Measurements from ENCODE around the gene SF3A1. TPM values are rescaled to one million over a fixed set of nuclear protein-coding genes. Genes with fewer than 3 reads are reported as not detected.

Gene SF3A1
- total RNA-seq, 1 donor, result 94.3 TPM

GRCh38 chr22:30326255-30326705 is 30.4 kb downstream of the SF3A1 start:
- peak overlapping the region; percentile 70 for H3K4me3 ChIP-seq (ENCODE audit: low read length)
- H3K27me3 ChIP-seq (ENCODE audit: insufficient read depth, low read length), result no peaks in the 10 kb centered on the region
- H3K9me3 ChIP-seq (ENCODE audit: low read depth, low read length), result no peaks in the 10 kb centered on the region
- H3K4me1 ChIP-seq (ENCODE audit: insufficient read depth, low read length), result peaks cover 57% of the 10 kb centered on the region

DNA sequence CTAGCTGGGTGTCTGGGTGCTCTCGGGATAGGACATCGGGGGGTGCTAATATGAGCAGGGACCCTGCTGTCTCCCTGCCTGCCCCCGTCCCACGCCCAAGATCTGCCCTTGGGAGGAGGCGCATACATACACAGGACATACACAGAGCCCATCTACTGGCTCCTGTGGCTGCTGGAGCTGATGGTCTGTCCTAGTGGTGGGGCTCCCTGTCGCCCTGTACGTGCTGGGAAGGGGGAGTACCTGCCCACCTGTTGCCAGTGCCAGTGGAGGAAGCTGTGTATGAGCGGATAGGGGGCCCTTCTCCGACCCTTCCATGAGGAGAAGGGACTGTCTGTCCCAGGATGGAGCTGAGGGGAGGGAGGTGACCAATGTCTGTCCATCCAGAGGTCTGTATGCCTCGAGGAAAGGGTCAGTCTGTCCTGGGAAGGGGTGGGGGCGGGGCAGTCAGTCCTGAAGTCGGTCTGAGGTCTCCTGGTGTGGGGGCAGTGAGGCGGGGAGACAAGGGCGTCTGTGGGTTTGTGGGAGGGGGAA is 30.9 kb downstream of the SF3A1 start:
- Histone ChIP-seq H3K4me1 (ENCODE audit: insufficient read depth, low read length) (peaks cover 62% of the 10 kb centered on the region), H3K27me3 (ENCODE audit: insufficient read depth, low read length) (no peaks in the 10 kb centered on the region), H3K9me3 (ENCODE audit: low read depth, low read length) (no peaks in the 10 kb centered on the region), H3K4me3 (ENCODE audit: low read length) (peak overlapping the region; percentile 70)

DNA sequence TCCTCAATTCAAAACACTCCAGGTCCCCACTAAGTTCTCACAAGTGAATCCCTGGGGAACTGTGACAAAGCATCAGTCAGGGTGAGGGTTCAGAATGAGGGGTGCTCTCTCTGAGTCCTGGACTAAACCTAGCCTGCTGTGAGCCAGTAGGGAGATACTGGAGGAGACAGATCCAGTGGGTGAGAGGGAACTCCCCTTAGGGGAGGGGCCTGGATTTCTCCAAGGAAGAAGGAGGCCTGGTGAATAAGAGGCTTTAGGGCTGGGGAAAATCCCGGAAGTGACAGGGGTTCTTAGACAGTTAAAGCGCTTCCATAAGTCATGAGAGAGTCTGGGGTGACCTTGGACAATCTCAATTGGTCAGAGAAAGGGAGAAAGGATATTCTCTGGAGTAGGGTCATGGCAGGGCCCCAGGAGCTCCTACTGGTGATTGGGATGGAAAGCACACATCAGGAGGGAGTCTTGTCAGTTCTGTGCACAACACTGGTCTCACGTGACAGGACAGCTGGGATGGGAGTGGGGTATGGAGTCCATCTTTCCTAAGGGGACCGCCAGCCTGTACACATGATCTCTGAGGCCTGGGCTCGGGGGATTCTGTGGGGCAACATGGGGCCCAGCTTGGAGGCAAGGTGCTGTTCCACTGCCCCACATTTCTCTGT is 31.5 kb downstream of the SF3A1 start:
- H3K4me1 ChIP-seq (ENCODE audit: insufficient read depth, low read length), result peaks cover 68% of the 10 kb centered on the region
- H3K9me3 ChIP-seq (ENCODE audit: low read depth, low read length), result no peaks in the 10 kb centered on the region
- H3K27me3 ChIP-seq (ENCODE audit: insufficient read depth, low read length), result no peaks in the 10 kb centered on the region
- H3K4me3 ChIP-seq (ENCODE audit: low read length), result peak overlapping the region; percentile 70

GRCh38 chr22:30324014-30324730 is 32.5 kb downstream of the SF3A1 start:
- H3K4me3 ChIP-seq (ENCODE audit: low read length), result peak overlapping the region; percentile 70
- no peaks in the 10 kb centered on the region for H3K9me3 ChIP-seq (ENCODE audit: low read depth, low read length)
- H3K27me3 ChIP-seq (ENCODE audit: insufficient read depth, low read length), result no peaks in the 10 kb centered on the region
- H3K4me1 ChIP-seq (ENCODE audit: insufficient read depth, low read length), result peaks cover 78% of the 10 kb centered on the region

DNA sequence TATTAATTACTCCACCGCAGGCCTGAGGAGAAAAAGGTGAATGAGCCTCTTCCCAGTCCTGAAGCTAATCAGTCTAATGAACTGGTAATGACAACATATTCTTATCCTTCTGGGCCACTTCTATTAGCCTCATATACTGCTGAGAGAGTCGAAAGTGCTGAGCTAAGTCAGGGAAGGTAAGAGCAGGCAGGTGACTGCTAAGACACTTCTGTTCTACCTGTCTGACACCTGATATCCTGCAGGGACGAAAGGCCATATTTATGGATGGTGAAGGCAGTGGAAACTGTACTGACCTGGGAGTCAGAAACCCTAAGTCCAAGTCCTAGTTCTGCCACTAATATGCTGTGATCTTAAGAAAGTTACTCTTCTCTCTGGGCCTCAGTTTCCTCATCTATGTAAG is 33.4 kb downstream of the SF3A1 start:
- Histone ChIP-seq H3K9me3 (ENCODE audit: low read depth, low read length) (no peaks in the 10 kb centered on the region), H3K4me1 (ENCODE audit: insufficient read depth, low read length) (peaks cover 87% of the 10 kb centered on the region), H3K4me3 (ENCODE audit: low read length) (no peak overlapping the region), H3K27me3 (ENCODE audit: insufficient read depth, low read length) (no peaks in the 10 kb centered on the region)

GRCh38 chr22:30321461-30321860 is 35.2 kb downstream of the SF3A1 start:
- peaks cover 96% of the 10 kb centered on the region for H3K4me1 ChIP-seq (ENCODE audit: insufficient read depth, low read length)
- no peaks in the 10 kb centered on the region for H3K9me3 ChIP-seq (ENCODE audit: low read depth, low read length)
- no peak overlapping the region for H3K4me3 ChIP-seq (ENCODE audit: low read length)
- H3K27me3 ChIP-seq (ENCODE audit: insufficient read depth, low read length), result no peaks in the 10 kb centered on the region

- no peaks in the 10 kb centered on the region for H3K9me3 ChIP-seq (ENCODE audit: low read depth, low read length)
- H3K4me1 ChIP-seq (ENCODE audit: insufficient read depth, low read length), result peaks cover 99% of the 10 kb centered on the region
- H3K4me3 ChIP-seq (ENCODE audit: low read length), result no peak overlapping the region
- no peaks in the 10 kb centered on the region for H3K27me3 ChIP-seq (ENCODE audit: insufficient read depth, low read length)
Observed at GRCh38 chr22:30320021-30320556, 36.6 kb downstream of the SF3A1 start.

- peaks cover 99% of the 10 kb centered on the region for H3K4me1 ChIP-seq (ENCODE audit: insufficient read depth, low read length)
- no peaks in the 10 kb centered on the region for H3K9me3 ChIP-seq (ENCODE audit: low read depth, low read length)
- no peaks in the 10 kb centered on the region for H3K27me3 ChIP-seq (ENCODE audit: insufficient read depth, low read length)
- H3K4me3 ChIP-seq (ENCODE audit: low read length), result no peak overlapping the region
Observed at GRCh38 chr22:30318799-30319419, 37.8 kb downstream of the SF3A1 start.

DNA sequence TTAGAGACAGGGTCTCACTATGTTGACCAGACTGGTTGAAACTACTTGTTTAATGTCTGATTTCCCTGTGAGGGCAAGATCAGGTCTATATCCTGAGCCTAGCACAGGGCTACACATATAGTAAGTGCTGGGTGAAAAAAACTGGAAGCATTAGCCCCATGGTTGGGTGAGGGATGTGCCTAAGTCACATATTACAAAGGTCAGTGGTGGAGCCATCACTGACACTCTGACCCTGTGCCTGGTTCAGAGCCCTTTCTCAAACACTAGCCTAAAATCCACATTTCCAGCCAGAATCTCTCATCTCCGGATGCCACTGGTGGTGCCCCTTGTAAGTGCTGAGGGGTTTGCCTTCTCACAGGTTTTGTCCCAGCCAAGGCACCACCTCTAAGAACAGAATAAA is 38.9 kb downstream of the SF3A1 start:
- Histone ChIP-seq H3K4me3 (ENCODE audit: low read length) (no peak overlapping the region), H3K27me3 (ENCODE audit: insufficient read depth, low read length) (no peaks in the 10 kb centered on the region), H3K4me1 (ENCODE audit: insufficient read depth, low read length) (peaks cover 98% of the 10 kb centered on the region), H3K9me3 (ENCODE audit: low read depth, low read length) (no peaks in the 10 kb centered on the region)

DNA sequence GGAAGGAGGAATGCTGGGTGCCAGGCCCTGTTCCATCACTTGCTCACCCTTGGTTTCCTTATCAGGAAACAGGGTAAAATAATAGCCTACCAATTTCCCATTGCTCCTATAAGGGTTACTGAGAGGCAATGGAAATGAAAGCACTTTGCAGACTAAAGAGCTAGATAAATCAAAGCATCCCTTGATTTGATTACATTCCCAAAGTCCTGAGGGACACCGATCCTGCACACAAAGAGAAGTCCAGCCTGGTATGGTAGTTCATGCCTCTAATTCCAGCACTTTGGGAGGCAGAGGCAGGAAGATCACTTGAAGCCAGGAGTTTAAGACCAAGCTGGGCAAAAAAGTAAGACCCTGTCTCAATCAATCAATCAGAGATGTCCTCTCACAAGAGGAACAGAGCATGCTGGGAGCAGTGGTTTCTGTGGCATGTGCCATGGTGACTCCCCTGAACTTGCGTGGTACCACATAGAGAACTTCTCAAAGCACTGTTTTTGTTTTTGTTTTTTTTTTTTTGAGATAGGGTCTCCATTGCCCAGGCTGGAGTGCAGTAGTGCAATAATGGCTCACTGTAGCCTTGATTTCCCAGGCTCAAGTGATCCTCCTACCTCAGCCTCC is 40.6 kb downstream of the SF3A1 start:
- no peak overlapping the region for H3K4me3 ChIP-seq (ENCODE audit: low read length)
- H3K27me3 ChIP-seq (ENCODE audit: insufficient read depth, low read length), result no peaks in the 10 kb centered on the region
- peaks cover 98% of the 10 kb centered on the region for H3K4me1 ChIP-seq (ENCODE audit: insufficient read depth, low read length)
- H3K9me3 ChIP-seq (ENCODE audit: low read depth, low read length), result no peaks in the 10 kb centered on the region

DNA sequence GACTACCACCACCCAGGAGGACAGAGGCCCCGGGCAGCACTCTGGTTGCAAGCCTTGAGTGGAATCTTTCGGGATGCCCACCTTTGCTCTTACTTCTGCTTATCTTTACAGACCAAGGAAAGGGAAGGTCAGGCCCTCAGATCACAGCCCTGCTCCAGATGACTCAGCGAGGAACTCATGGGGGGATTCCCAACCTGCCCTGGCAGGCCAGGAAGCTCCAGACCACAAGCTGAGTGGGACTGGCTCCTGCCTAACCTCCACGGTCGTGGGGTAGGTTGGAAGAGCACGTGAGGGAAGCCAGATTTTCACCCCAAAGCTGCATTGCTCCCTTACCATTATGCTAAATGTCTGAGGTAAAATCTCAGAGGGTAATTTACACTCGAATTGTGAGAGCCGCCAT is 41.8 kb downstream of the SF3A1 start:
- Histone ChIP-seq H3K4me3 (ENCODE audit: low read length) (no peak overlapping the region), H3K9me3 (ENCODE audit: low read depth, low read length) (no peaks in the 10 kb centered on the region), H3K27me3 (ENCODE audit: insufficient read depth, low read length) (no peaks in the 10 kb centered on the region), H3K4me1 (ENCODE audit: insufficient read depth, low read length) (peaks cover 98% of the 10 kb centered on the region)

GRCh38 chr22:30313527-30314363 is 42.9 kb downstream of the SF3A1 start:
- H3K27me3 ChIP-seq (ENCODE audit: insufficient read depth, low read length), result no peaks in the 10 kb centered on the region
- no peaks in the 10 kb centered on the region for H3K9me3 ChIP-seq (ENCODE audit: low read depth, low read length)
- peaks cover 98% of the 10 kb centered on the region for H3K4me1 ChIP-seq (ENCODE audit: insufficient read depth, low read length)
- no peak overlapping the region for H3K4me3 ChIP-seq (ENCODE audit: low read length)

DNA sequence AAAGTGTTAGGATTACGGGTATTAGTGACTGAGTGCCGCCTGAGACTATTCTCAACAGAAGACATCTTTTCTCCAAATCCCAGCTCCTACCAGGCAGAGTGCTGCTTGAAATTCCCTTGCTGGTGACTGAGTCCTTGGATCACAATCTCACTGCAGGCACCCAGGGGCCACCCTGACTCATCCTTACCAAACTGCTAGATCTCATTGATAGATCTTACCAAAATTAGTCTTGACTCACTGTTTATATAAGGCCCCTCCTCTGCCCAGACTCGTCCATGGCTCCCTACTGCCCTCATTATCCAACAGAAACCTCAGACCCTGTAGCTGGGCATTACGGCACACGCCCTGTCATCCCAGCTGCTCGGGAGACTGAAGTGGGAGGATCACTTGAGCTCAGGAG is 44.6 kb downstream of the SF3A1 start:
- Histone ChIP-seq H3K4me1 (ENCODE audit: insufficient read depth, low read length) (peaks cover 98% of the 10 kb centered on the region), H3K4me3 (ENCODE audit: low read length) (no peak overlapping the region), H3K9me3 (ENCODE audit: low read depth, low read length) (no peaks in the 10 kb centered on the region), H3K27me3 (ENCODE audit: insufficient read depth, low read length) (no peaks in the 10 kb centered on the region)
